Stimulated activated memory B cell treated with anti-CD40 and anti-IgM and Interleukin-4, amounts not matched to agents 10 μg/mL and 1 μg/mL and 100 μg/mL, for 72 hours (primary cell): Measurements from ENCODE around the gene ZNF414.

Experiments
- ATAC-seq: fragments of 150-1000 bp; cut with Tn5 transposase; 2 replicates; pipeline ENCODE4 v1.10.0; 2021
- H3K27ac Mint-ChIP-seq: one replicate; pipeline ENCODE4 v1.8.0; 2022; ENCODE audit warnings: mild to moderate bottlenecking, mixed read lengths
- H3K27me3 Mint-ChIP-seq: one replicate; pipeline ENCODE4 v1.8.0; 2022; ENCODE audit warnings: mixed read lengths
- H3K36me3 Mint-ChIP-seq: one replicate; pipeline ENCODE4 v1.8.0; 2022; ENCODE audit warnings: mixed read lengths
- H3K4me1 Mint-ChIP-seq: one replicate; pipeline ENCODE4 v1.8.0; 2022; ENCODE audit warnings: mixed read lengths
- H3K4me3 Mint-ChIP-seq: one replicate; pipeline ENCODE4 v1.8.0; 2022; ENCODE audit warnings: mild to moderate bottlenecking, moderate library complexity, mixed read lengths
- H3K9me3 Mint-ChIP-seq: one replicate; pipeline ENCODE4 v1.8.0; 2022; ENCODE audit warnings: mixed read lengths

The ZNF414 gene

GRCh38 chr19:8473648-8474476 lies 40.1 kb downstream of the ZNF414 start:
- H3K4me1 Mint-ChIP-seq: peaks cover 55% of the 10 kb centered on the region

GRCh38 chr19:8469613-8470368 lies 44.2 kb downstream of the ZNF414 start:
- Mint-ChIP-seq H3K4me3 (no peak overlapping the region), H3K36me3 (peaks cover 75% of the 10 kb centered on the region), H3K27ac (peak overlapping the region; percentile 68), H3K27me3 (no peaks in the 10 kb centered on the region), H3K4me1 (peaks cover 26% of the 10 kb centered on the region), H3K9me3 (no peaks in the 10 kb centered on the region)
- ATAC-seq: no peak

More at GRCh38 chr19:8473648-8474476, 40.1 kb downstream of the ZNF414 start:
- Mint-ChIP-seq H3K27me3 (no peaks in the 10 kb centered on the region), H3K27ac (peak overlapping the region; percentile 81), H3K4me3 (peak overlapping the region; percentile 43), H3K36me3 (peaks cover 64% of the 10 kb centered on the region), H3K9me3 (no peaks in the 10 kb centered on the region)
- peak; percentile 91 for ATAC-seq

GRCh38 chr19:8468761-8469373 lies 45.1 kb downstream of the ZNF414 start:
- no peak overlapping the region for H3K4me3 Mint-ChIP-seq
- no peaks in the 10 kb centered on the region for H3K27me3 Mint-ChIP-seq
- no peak for ATAC-seq
- peak overlapping the region; percentile 68 for H3K27ac Mint-ChIP-seq
- no peaks in the 10 kb centered on the region for H3K9me3 Mint-ChIP-seq
- H3K36me3 Mint-ChIP-seq: peaks cover 77% of the 10 kb centered on the region
- H3K4me1 Mint-ChIP-seq: peaks cover 17% of the 10 kb centered on the region

- no peaks in the 10 kb centered on the region for H3K9me3 Mint-ChIP-seq
- no peaks in the 10 kb centered on the region for H3K27me3 Mint-ChIP-seq
- ATAC-seq: no peak
- peaks cover 15% of the 10 kb centered on the region for H3K4me1 Mint-ChIP-seq
- peak overlapping the region; percentile 68 for H3K27ac Mint-ChIP-seq
- H3K36me3 Mint-ChIP-seq: peaks cover 83% of the 10 kb centered on the region
- H3K4me3 Mint-ChIP-seq: no peak overlapping the region
These were observed 45.8 kb downstream of the ZNF414 start for GRCh38 chr19:8468124-8468523.

GRCh38 chr19:8466018-8466417 lies 47.9 kb downstream of the ZNF414 start:
- no peak for ATAC-seq
- Mint-ChIP-seq H3K27ac (no peak overlapping the region), H3K9me3 (no peaks in the 10 kb centered on the region), H3K36me3 (peaks cover 83% of the 10 kb centered on the region), H3K4me1 (peaks cover 23% of the 10 kb centered on the region), H3K4me3 (no peak overlapping the region), H3K27me3 (no peaks in the 10 kb centered on the region)

- Mint-ChIP-seq H3K4me1 (peaks cover 50% of the 10 kb centered on the region), H3K27me3 (no peaks in the 10 kb centered on the region)
These were observed 50.6 kb downstream of the ZNF414 start for GRCh38 chr19:8463365-8463764.

GRCh38 chr19:8462571-8462970 lies 51.4 kb downstream of the ZNF414 start:
- Mint-ChIP-seq H3K27me3 (no peaks in the 10 kb centered on the region), H3K27ac (no peak overlapping the region), H3K4me1 (peaks cover 57% of the 10 kb centered on the region), H3K36me3 (peaks cover 64% of the 10 kb centered on the region), H3K9me3 (no peaks in the 10 kb centered on the region), H3K4me3 (no peak overlapping the region)
- ATAC-seq: no peak

More at GRCh38 chr19:8463365-8463764, 50.6 kb downstream of the ZNF414 start:
- Mint-ChIP-seq H3K36me3 (peaks cover 67% of the 10 kb centered on the region), H3K27ac (no peak overlapping the region), H3K4me3 (no peak overlapping the region), H3K9me3 (no peaks in the 10 kb centered on the region)
- no peak for ATAC-seq

GRCh38 chr19:8461891-8462290 lies 52.1 kb downstream of the ZNF414 start:
- ATAC-seq: no peak
- Mint-ChIP-seq H3K36me3 (peaks cover 57% of the 10 kb centered on the region), H3K4me3 (no peak overlapping the region), H3K27me3 (no peaks in the 10 kb centered on the region), H3K27ac (peak overlapping the region; percentile 54), H3K9me3 (no peaks in the 10 kb centered on the region), H3K4me1 (peaks cover 64% of the 10 kb centered on the region)

GRCh38 chr19:8461376-8461775 lies 52.6 kb downstream of the ZNF414 start:
- Mint-ChIP-seq H3K4me3 (no peak overlapping the region), H3K27ac (peak overlapping the region; percentile 54), H3K4me1 (peaks cover 69% of the 10 kb centered on the region), H3K27me3 (no peaks in the 10 kb centered on the region), H3K36me3 (peaks cover 56% of the 10 kb centered on the region), H3K9me3 (no peaks in the 10 kb centered on the region)
- no peak for ATAC-seq

GRCh38 chr19:8460516-8461298 lies 53.3 kb downstream of the ZNF414 start:
- H3K27ac Mint-ChIP-seq: peak overlapping the region; percentile 65
- ATAC-seq: no peak
- H3K4me3 Mint-ChIP-seq: no peak overlapping the region
- no peaks in the 10 kb centered on the region for H3K9me3 Mint-ChIP-seq
- no peaks in the 10 kb centered on the region for H3K27me3 Mint-ChIP-seq
- H3K4me1 Mint-ChIP-seq: peaks cover 76% of the 10 kb centered on the region
- peaks cover 56% of the 10 kb centered on the region for H3K36me3 Mint-ChIP-seq
